Fibroblast of lung (primary cell): ENCODE results near the gene PTGIS. TPM values are rescaled to one million over a fixed set of nuclear protein-coding genes. Genes with fewer than 3 reads are reported as not detected.

ENCODE experiments used
- DNase-seq, 2 donors: peaks; one replicate each; pipeline versions ENCODE4 v3.0.0 to v3.0.0-alpha.2; 2010; ENCODE audit warnings: low read depth in 2 of 2
- H2AFZ ChIP-seq: 2 replicates; pipeline ENCODE4 v1.5.1; 2012; ENCODE audit warnings: low read length, control low read depth, inconsistent platforms
- H3K27ac ChIP-seq: 2 replicates; pipeline ENCODE4 v1.5.1; 2011; ENCODE audit warnings: low read length, control low read depth; ENCODE audit not compliant: insufficient read depth
- H3K27me3 ChIP-seq: 2 replicates; pipeline ENCODE4 v1.5.1; 2011; ENCODE audit warnings: mild to moderate bottlenecking, low read length; ENCODE audit not compliant: control insufficient read depth, insufficient read depth
- H3K36me3 ChIP-seq: 2 replicates; pipeline ENCODE4 v1.5.1; 2011; ENCODE audit warnings: low read length; ENCODE audit not compliant: control insufficient read depth, insufficient read depth
- H3K4me1 ChIP-seq: 2 replicates; pipeline ENCODE4 v1.5.1; 2011; ENCODE audit warnings: low read length; ENCODE audit not compliant: control insufficient read depth, insufficient read depth; ENCODE audit errors: extremely low read depth
- H3K4me2 ChIP-seq: 2 replicates; pipeline ENCODE4 v1.5.1; 2011; ENCODE audit warnings: low read length, control low read depth; ENCODE audit not compliant: insufficient read depth; ENCODE audit errors: extremely low read depth
- H3K4me3 ChIP-seq, 4 experiments: fragments of 200-600 bp in 1 of 4; sonication (generic) in 1 of 4; replicated peaks in 1 of 4; 2 replicates each; pipeline ENCODE4 v1.5.1; 2011 to 2016; ENCODE audit warnings: low read length in 4 of 4, low read depth in 3 of 4, mild to moderate bottlenecking in 3 of 4, control low read depth in 2 of 4, inconsistent platforms in 1 of 4, mixed read lengths in 1 of 4; ENCODE audit not compliant: insufficient read depth in 1 of 4; ENCODE audit errors: control extremely low read depth in 1 of 4
- H3K79me2 ChIP-seq: 2 replicates; pipeline ENCODE4 v1.5.1; 2012; ENCODE audit warnings: mild to moderate bottlenecking, low read length, inconsistent platforms; ENCODE audit not compliant: control insufficient read depth, insufficient read depth
- H3K9ac ChIP-seq: 2 replicates; pipeline ENCODE4 v1.5.1; 2011; ENCODE audit warnings: mild to moderate bottlenecking, low read length, control low read depth; ENCODE audit not compliant: insufficient read depth
- H3K9me3 ChIP-seq: 2 replicates; pipeline ENCODE4 v1.5.1; 2012; ENCODE audit warnings: low read depth, low read length; ENCODE audit not compliant: control insufficient read depth, insufficient read depth
- H4K20me1 ChIP-seq: 2 replicates; pipeline ENCODE4 v1.5.1; 2011; ENCODE audit warnings: low read length; ENCODE audit not compliant: control insufficient read depth, insufficient read depth; ENCODE audit errors: extremely low read depth
- EZH2 ChIP-seq: IDR thresholded peaks from 2 replicates; pipeline ENCODE4 v1.5.1; 2012; ENCODE audit warnings: low read length, control low read depth, mild to moderate bottlenecking; ENCODE audit errors: missing control alignments
- polyA plus RNA-seq, 2 donors: library from polyadenylated mRNA; depleted of rRNA in 1 of 2; stranded (reverse) in 1 of 2; unstranded in 1 of 2; fragments of >200 nt; gene quantifications; 2 replicates each; pipeline ENCODE4 v1.2.1, GENCODE V29; 2011 to 2012; ENCODE audit warnings: missing spikeins in 1 of 2
- total RNA-seq: library from RNA; depleted of rRNA; stranded (reverse); fragments of >200 nt; gene quantifications from 2 replicates; pipeline ENCODE4 v1.2.1, GENCODE V29; 2014
- TF ChIP-seq, protein P1 (sequence below), 2 donors: IDR thresholded peaks in 1 of 2; conservative IDR thresholded peaks in 1 of 2; 1 replicate in 1 of 2; 2 replicates in 1 of 2; pipeline ENCODE4 v1.5.1; 2011 to 2012; ENCODE audit warnings: low read length in 2 of 2, control low read depth in 1 of 2, inconsistent platforms in 1 of 2, low read depth in 1 of 2, mild to moderate bottlenecking in 1 of 2

Gene PTGIS
- total and polyA plus RNA-seq, 2 donors (not counting 1 experiment from before 2014, with no cell fraction given) = 6.8 to 41.5 TPM

DNA sequence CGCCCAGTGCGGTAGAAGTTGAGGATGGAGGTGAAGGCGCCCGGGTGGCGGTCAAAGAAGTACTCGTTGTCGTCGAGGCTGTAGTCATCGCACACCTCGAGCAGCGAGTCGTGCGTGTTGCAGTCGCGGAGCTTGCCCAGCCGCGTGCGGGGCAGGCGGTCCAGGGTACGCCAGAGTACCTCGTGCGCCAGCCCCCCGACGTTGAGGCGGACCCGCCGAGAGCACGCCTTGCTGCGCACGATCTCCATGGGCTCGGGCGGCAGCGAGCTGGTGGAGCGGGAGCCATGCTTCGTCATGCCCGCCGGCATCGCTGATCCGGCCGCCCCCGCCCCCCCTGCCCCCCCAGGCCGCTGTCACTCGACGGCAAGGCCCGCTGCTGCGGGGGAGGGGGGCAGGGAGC, 85.8 kb downstream of the PTGIS start:
- H2AFZ ChIP-seq = no peak overlapping the region
- DNase-seq = no peak
- H4K20me1 ChIP-seq = no peaks in the 10 kb centered on the region
- no peaks in the 10 kb centered on the region for H3K79me2 ChIP-seq
- no peaks in the 10 kb centered on the region for H3K36me3 ChIP-seq
- H3K4me1 ChIP-seq = no peaks in the 10 kb centered on the region
- H3K9ac ChIP-seq = no peak overlapping the region
- H3K9me3 ChIP-seq = no peaks in the 10 kb centered on the region
- H3K4me2 ChIP-seq = no peak overlapping the region
- no peak overlapping the region for H3K27ac ChIP-seq
- peaks cover 25% of the 10 kb centered on the region for H3K27me3 ChIP-seq
- TF ChIP-seq EZH2 = no peak
- TF ChIP-seq, protein P1, sequence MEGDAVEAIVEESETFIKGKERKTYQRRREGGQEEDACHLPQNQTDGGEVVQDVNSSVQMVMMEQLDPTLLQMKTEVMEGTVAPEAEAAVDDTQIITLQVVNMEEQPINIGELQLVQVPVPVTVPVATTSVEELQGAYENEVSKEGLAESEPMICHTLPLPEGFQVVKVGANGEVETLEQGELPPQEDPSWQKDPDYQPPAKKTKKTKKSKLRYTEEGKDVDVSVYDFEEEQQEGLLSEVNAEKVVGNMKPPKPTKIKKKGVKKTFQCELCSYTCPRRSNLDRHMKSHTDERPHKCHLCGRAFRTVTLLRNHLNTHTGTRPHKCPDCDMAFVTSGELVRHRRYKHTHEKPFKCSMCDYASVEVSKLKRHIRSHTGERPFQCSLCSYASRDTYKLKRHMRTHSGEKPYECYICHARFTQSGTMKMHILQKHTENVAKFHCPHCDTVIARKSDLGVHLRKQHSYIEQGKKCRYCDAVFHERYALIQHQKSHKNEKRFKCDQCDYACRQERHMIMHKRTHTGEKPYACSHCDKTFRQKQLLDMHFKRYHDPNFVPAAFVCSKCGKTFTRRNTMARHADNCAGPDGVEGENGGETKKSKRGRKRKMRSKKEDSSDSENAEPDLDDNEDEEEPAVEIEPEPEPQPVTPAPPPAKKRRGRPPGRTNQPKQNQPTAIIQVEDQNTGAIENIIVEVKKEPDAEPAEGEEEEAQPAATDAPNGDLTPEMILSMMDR (conservative IDR thresholded peaks at IDR 0.05 in 1 of 2, IDR thresholded peaks at IDR 0.05 in 1 of 2; ENCODE audit: low read depth in 1 of 2, low read length in 2 of 2) = no peak
- no peak overlapping the region for H3K4me3 ChIP-seq

DNA sequence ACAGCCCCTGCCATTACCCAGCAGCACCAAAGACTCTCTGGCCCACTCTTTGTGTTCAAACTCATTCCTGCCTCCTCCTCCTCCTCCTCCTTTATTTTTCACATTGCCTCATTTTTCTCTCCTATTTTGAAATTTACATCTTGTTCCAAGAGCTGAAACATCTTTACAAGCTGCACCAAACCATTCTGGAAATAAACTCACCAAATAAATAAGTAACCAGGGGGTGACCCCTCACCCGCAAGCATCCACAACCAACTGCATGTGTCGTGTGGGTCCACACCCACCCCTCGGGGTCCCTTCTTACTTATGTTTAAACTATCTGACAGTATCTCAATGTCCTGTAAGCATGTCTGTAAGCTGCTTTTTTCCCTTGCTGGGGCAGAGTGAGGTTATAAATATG, 86.8 kb downstream of the PTGIS start:
- Histone ChIP-seq H3K4me2 (no peak overlapping the region), H4K20me1 (no peaks in the 10 kb centered on the region), H3K36me3 (no peaks in the 10 kb centered on the region), H2AFZ (no peak overlapping the region), H3K79me2 (no peaks in the 10 kb centered on the region), H3K9ac (no peak overlapping the region), H3K4me3 (no peak overlapping the region), H3K27ac (no peak overlapping the region), H3K4me1 (no peaks in the 10 kb centered on the region), H3K27me3 (peaks cover 21% of the 10 kb centered on the region), H3K9me3 (no peaks in the 10 kb centered on the region)
- DNase-seq = no peak
- no peak for TF ChIP-seq EZH2
- TF ChIP-seq, protein P1 (conservative IDR thresholded peaks at IDR 0.05 in 1 of 2, IDR thresholded peaks at IDR 0.05 in 1 of 2; ENCODE audit: low read depth in 1 of 2, low read length in 2 of 2) = no peak

DNA sequence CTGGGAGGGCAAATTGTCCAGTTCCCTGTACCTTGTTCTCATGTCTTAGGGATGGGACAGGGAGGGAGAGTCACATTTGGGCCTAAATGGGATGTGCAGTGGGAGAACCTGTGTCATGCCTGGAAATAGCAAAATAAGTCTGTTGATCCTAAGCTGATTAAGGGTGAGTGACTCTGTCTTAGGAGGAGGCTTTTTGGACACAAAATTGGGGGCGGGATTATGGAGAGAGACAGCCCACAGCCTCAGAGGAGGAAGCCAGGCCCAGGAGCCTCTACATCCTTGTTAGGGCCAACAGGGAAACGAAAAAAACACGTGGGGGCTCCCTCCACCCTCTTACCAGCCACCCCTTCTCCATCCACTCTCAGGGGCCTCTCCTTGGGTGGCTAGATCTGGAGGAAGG, 87.7 kb downstream of the PTGIS start:
- Histone ChIP-seq H3K4me3 (no peak overlapping the region), H3K4me1 (no peaks in the 10 kb centered on the region), H4K20me1 (no peaks in the 10 kb centered on the region), H3K9me3 (no peaks in the 10 kb centered on the region), H3K36me3 (no peaks in the 10 kb centered on the region), H3K27ac (no peak overlapping the region), H2AFZ (no peak overlapping the region), H3K9ac (no peak overlapping the region), H3K79me2 (no peaks in the 10 kb centered on the region), H3K4me2 (no peak overlapping the region), H3K27me3 (peaks cover 19% of the 10 kb centered on the region)
- no peak for TF ChIP-seq EZH2
- TF ChIP-seq, protein P1 (conservative IDR thresholded peaks at IDR 0.05 in 1 of 2, IDR thresholded peaks at IDR 0.05 in 1 of 2; ENCODE audit: low read depth in 1 of 2, low read length in 2 of 2) = no peak
- DNase-seq = no peak
